Measurements from ENCODE around the gene MAML3.

Gene MAML3

DNA sequence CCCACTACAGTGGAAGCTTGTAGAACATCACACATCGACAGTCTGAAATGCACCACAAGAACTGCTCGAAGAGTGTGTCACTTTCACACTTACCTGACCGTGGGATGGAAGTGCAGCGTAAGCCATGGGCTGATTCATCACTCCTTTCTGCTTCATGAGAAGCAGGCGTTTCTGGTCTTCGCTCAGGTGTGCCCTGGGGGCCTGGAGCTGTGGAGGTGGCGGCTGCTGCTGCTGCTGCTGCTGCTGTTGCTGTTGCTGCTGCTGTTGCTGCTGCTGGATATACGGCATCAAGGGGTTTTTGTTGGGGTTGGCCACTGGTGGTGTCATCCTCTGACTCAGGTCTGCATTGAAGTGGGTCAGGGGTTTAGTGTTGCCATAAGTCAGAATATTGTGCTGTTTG, 264.7 kb downstream of the MAML3 start:
- H2AFZ ChIP-seq (ENCODE audit: low read depth, low read length) = no peak overlapping the region

GRCh38 chr4:139887962-139888735, 265.8 kb downstream of the MAML3 start:
- H3K4me1 ChIP-seq (ENCODE audit: low read length) = peaks cover 31% of the 10 kb centered on the region
- no peaks in the 10 kb centered on the region for H3K36me3 ChIP-seq (replicated peaks; ENCODE audit: low read depth, low read length)
- peak overlapping the region; percentile 62 for H3K4me2 ChIP-seq (ENCODE audit: low read length)
- no peak for TF ChIP-seq EZH2phosphoT487 (IDR thresholded peaks at IDR 0.05; ENCODE audit: low read depth)
- TF ChIP-seq CTCF (IDR thresholded peaks at IDR 0.05; ENCODE audit: low read depth, low read length) = no peak
- H3K4me3 ChIP-seq (ENCODE audit: low read length) = peak overlapping the region; percentile 56
- no peaks in the 10 kb centered on the region for H4K20me1 ChIP-seq (ENCODE audit: insufficient read depth, low read length)
- peaks cover 30% of the 10 kb centered on the region for H3K27me3 ChIP-seq (ENCODE audit: low read depth, low read length)
- H3K9me3 ChIP-seq (ENCODE audit: insufficient read depth, low read length) = no peaks in the 10 kb centered on the region
- H3K27ac ChIP-seq (ENCODE audit: low read length) = no peak overlapping the region; the same call in 1 of the 2 replicates
- H2AFZ ChIP-seq (ENCODE audit: low read depth, low read length) = no peak overlapping the region
- H3K9ac ChIP-seq (ENCODE audit: low read length) = no peak overlapping the region
- H3K79me2 ChIP-seq (ENCODE audit: low read length) = no peaks in the 10 kb centered on the region

More for the DNA sequence above, 264.7 kb downstream of the MAML3 start:
- H3K4me2 ChIP-seq (ENCODE audit: low read length) = no peak overlapping the region
- H3K27me3 ChIP-seq (ENCODE audit: low read depth, low read length) = peaks cover 33% of the 10 kb centered on the region
- no peaks in the 10 kb centered on the region for H3K9me3 ChIP-seq (ENCODE audit: insufficient read depth, low read length)
- H3K9ac ChIP-seq (ENCODE audit: low read length) = no peak overlapping the region
- no peaks in the 10 kb centered on the region for H4K20me1 ChIP-seq (ENCODE audit: insufficient read depth, low read length)
- H3K4me3 ChIP-seq (ENCODE audit: low read length) = no peak overlapping the region
- H3K27ac ChIP-seq (ENCODE audit: low read length) = no peak overlapping the region
- H3K4me1 ChIP-seq (ENCODE audit: low read length) = peaks cover 31% of the 10 kb centered on the region
- H3K79me2 ChIP-seq (ENCODE audit: low read length) = no peaks in the 10 kb centered on the region
- no peak for TF ChIP-seq CTCF (IDR thresholded peaks at IDR 0.05; ENCODE audit: low read depth, low read length)
- no peaks in the 10 kb centered on the region for H3K36me3 ChIP-seq (replicated peaks; ENCODE audit: low read depth, low read length)

DNA sequence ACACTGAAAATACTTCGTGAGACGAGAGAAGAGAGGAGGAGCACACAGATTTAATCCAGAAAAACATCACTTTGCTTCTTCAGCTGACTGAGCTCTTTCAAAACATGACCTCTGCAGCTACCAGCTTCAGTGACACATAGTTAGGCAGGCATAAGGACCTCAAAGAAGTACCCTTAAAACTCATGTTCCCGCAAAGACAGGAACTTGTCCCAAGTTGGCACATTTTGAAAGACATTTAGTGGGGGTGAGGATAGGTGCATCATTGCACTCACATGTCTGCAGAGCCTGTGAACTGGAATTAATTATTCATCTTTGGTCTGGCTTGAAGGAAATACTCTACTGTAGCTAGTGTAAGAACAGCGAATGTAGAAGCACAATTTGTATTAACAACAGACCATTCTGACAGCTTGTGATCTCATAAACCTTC, 266.6 kb downstream of the MAML3 start:
- Histone ChIP-seq H3K9me3 (ENCODE audit: insufficient read depth, low read length) (no peaks in the 10 kb centered on the region; the same call in 1 of the 2 replicates), H3K27ac (ENCODE audit: low read length) (peak overlapping the region; percentile 0; the same call in 1 of the 2 replicates), H4K20me1 (ENCODE audit: insufficient read depth, low read length) (no peaks in the 10 kb centered on the region), H3K79me2 (ENCODE audit: low read length) (no peaks in the 10 kb centered on the region), H3K27me3 (ENCODE audit: low read depth, low read length) (peaks cover 32% of the 10 kb centered on the region), H3K9ac (ENCODE audit: low read length) (peak overlapping the region; percentile 0), H3K4me2 (ENCODE audit: low read length) (peak overlapping the region; percentile 62), H3K4me1 (ENCODE audit: low read length) (peaks cover 31% of the 10 kb centered on the region), H3K36me3 (replicated peaks; ENCODE audit: low read depth, low read length) (no peaks in the 10 kb centered on the region), H3K4me3 (ENCODE audit: low read length) (peak overlapping the region; percentile 56), H2AFZ (ENCODE audit: low read depth, low read length) (peak overlapping the region; percentile 22)
- TF ChIP-seq EZH2phosphoT487 (IDR thresholded peaks at IDR 0.05; ENCODE audit: low read depth) = no peak
- no peak for TF ChIP-seq CTCF (IDR thresholded peaks at IDR 0.05; ENCODE audit: low read depth, low read length)

- H3K9ac ChIP-seq (ENCODE audit: low read length) = 0 out of 2 replicates have a peak overlapping the region, but pooled peaks have one; percentile 0
- H2AFZ ChIP-seq (ENCODE audit: low read depth, low read length) = peak overlapping the region; percentile 22
- no peaks in the 10 kb centered on the region for H3K79me2 ChIP-seq (ENCODE audit: low read length)
- H3K27ac ChIP-seq (ENCODE audit: low read length) = no peak overlapping the region
- no peaks in the 10 kb centered on the region; the same call in 1 of the 2 replicates for H3K9me3 ChIP-seq (ENCODE audit: insufficient read depth, low read length)
- no peaks in the 10 kb centered on the region for H4K20me1 ChIP-seq (ENCODE audit: insufficient read depth, low read length)
- TF ChIP-seq EZH2phosphoT487 (IDR thresholded peaks at IDR 0.05; ENCODE audit: low read depth) (no peak), CTCF (IDR thresholded peaks at IDR 0.05; ENCODE audit: low read depth, low read length) (no peak)
- H3K27me3 ChIP-seq (ENCODE audit: low read depth, low read length) = peaks cover 28% of the 10 kb centered on the region
- H3K4me1 ChIP-seq (ENCODE audit: low read length) = peaks cover 31% of the 10 kb centered on the region
- H3K36me3 ChIP-seq (replicated peaks; ENCODE audit: low read depth, low read length) = no peaks in the 10 kb centered on the region
- H3K4me2 ChIP-seq (ENCODE audit: low read length) = peak overlapping the region; percentile 62
- H3K4me3 ChIP-seq (ENCODE audit: low read length) = peak overlapping the region; percentile 56
Observed at GRCh38 chr4:139886798-139887197, 267.2 kb downstream of the MAML3 start.
